ENCODE measurements around the gene NSD2.

NSD2 gene

DNA sequence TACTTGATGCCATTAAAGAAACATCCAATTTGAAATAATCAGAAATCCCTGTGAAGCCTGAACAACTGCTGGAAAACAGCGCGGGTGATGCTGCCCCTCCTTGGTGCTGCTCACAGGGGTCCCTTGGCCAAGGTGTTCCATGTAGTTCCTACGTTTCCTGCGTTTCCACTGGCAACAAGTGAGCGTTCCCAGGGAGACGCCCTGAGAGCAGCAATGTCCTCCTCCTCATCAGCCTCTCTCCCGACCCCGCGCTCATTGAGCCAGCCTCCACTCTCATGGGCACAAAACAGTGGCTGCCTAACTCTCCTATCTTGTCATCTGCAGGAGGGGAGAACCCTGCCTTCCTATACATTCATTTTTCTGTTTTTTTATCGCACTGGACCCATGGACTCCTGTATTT, 34.1 kb upstream of the NSD2 start:
- CTCF ChIA-PET, result interaction anchor here (0.8 kb wide), 1 partner anchor 62 kb away, joined by 3 read pairs; no protein-coding TSS in a partner anchor
- no peaks in the 10 kb centered on the region for H3K9me3 ChIP-seq (ENCODE audit: control insufficient read depth, insufficient read depth, low read depth, low read length)
- H3K4me1 ChIP-seq (ENCODE audit: control insufficient read depth, insufficient read depth, low read length), result no peaks in the 10 kb centered on the region
- H3K36me3 ChIP-seq (ENCODE audit: control insufficient read depth in 2 of 2, insufficient read depth in 1 of 2, low read length in 2 of 2), result peaks cover 13 to 90% of the 10 kb centered on the region in 2 experiments; a peak in 2 of 3 replicates
- no peak overlapping the region for H3K4me3 ChIP-seq (ENCODE audit: low read depth, low read length)
- H3K27ac ChIP-seq (ENCODE audit: extremely low read depth, low read depth, low read length), result no peak overlapping the region
- TF ChIP-seq IKZF3 (tag by site-specific recombination; IDR thresholded peaks at IDR 0.05) (no peak), GLIS1 (tag by site-specific recombination; IDR thresholded peaks at IDR 0.05) (no peak), ZNF239 (tag by site-specific recombination; IDR thresholded peaks at IDR 0.05) (no peak), ZNF416 (tag by site-specific recombination; IDR thresholded peaks at IDR 0.05) (no peak), KLF9 (tag by site-specific recombination; IDR thresholded peaks at IDR 0.05; ENCODE audit: low read depth) (no peak), ZNF48 (tag by site-specific recombination; IDR thresholded peaks at IDR 0.05) (no peak), ZFHX2 (tag by site-specific recombination; conservative IDR thresholded peaks at IDR 0.05) (no peak), ZBTB1 (tag by site-specific recombination; IDR thresholded peaks at IDR 0.05) (no peak), ZNF335 (tag by site-specific recombination; conservative IDR thresholded peaks at IDR 0.05) (no peak), TSHZ1 (tag by site-specific recombination; IDR thresholded peaks at IDR 0.05; ENCODE audit: borderline replicate concordance) (no peak), ZNF560 (tag by site-specific recombination; IDR thresholded peaks at IDR 0.05; ENCODE audit: borderline replicate concordance) (no peak), ZBTB11 (tag by site-specific recombination; conservative IDR thresholded peaks at IDR 0.05; ENCODE audit: low read depth) (no peak), SCRT1 (tag by site-specific recombination; IDR thresholded peaks at IDR 0.05; ENCODE audit: borderline replicate concordance) (no peak), YY2 (tag by site-specific recombination; IDR thresholded peaks at IDR 0.05) (no peak)
- POLR2A ChIA-PET, result no interaction called here

DNA sequence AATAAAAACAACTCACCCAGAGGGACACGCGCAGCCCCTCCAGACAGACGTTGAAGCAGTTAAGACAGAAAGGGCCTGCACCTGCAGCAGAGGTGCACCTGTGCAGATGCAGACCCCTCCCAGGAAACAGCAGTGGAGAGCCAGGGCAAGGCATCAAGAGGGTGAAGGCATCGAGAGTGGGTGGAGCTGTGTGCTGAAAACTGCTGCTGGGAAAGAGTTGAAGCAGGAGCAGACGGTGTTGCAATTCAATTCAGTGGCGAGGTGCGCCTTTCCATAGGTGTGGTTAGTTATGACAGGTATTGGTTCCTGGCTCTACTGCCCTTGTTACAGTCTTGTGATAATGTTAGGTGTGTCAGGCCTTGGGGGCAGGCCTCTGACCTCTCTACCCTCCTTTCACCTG, 31.9 kb upstream of the NSD2 start:
- Histone ChIP-seq H3K4me3 (ENCODE audit: low read depth, low read length) (no peak overlapping the region), H3K36me3 (ENCODE audit: control insufficient read depth in 2 of 2, insufficient read depth in 1 of 2, low read length in 2 of 2) (peaks cover 13 to 90% of the 10 kb centered on the region in 2 experiments; a peak in 2 of 3 replicates), H3K9me3 (ENCODE audit: control insufficient read depth, insufficient read depth, low read depth, low read length) (no peaks in the 10 kb centered on the region), H3K4me1 (ENCODE audit: control insufficient read depth, insufficient read depth, low read length) (no peaks in the 10 kb centered on the region), H3K27ac (ENCODE audit: extremely low read depth, low read depth, low read length) (no peak overlapping the region)
- CTCF ChIA-PET, result no interaction called here
- POLR2A ChIA-PET, result no interaction called here
- TF ChIP-seq ZBTB11 (tag by site-specific recombination; conservative IDR thresholded peaks at IDR 0.05; ENCODE audit: low read depth), result no peak
- no peak for TF ChIP-seq ZNF658 (tag by site-specific recombination; IDR thresholded peaks at IDR 0.05)
- TF ChIP-seq ZNF146 (tag by site-specific recombination; IDR thresholded peaks at IDR 0.05), result no peak
- TF ChIP-seq HOXA7 (CRISPR knock-in tag; IDR thresholded peaks at IDR 0.05; ENCODE audit: borderline replicate concordance), result no peak
- TF ChIP-seq ZNF292 (tag by site-specific recombination; IDR thresholded peaks at IDR 0.05; ENCODE audit: borderline replicate concordance, low read depth), result no peak
- TF ChIP-seq ZNF223 (tag by site-specific recombination; IDR thresholded peaks at IDR 0.05), result no peak
- TF ChIP-seq ZNF600 (tag by site-specific recombination; IDR thresholded peaks at IDR 0.05), result no peak
- TF ChIP-seq, protein P1, sequence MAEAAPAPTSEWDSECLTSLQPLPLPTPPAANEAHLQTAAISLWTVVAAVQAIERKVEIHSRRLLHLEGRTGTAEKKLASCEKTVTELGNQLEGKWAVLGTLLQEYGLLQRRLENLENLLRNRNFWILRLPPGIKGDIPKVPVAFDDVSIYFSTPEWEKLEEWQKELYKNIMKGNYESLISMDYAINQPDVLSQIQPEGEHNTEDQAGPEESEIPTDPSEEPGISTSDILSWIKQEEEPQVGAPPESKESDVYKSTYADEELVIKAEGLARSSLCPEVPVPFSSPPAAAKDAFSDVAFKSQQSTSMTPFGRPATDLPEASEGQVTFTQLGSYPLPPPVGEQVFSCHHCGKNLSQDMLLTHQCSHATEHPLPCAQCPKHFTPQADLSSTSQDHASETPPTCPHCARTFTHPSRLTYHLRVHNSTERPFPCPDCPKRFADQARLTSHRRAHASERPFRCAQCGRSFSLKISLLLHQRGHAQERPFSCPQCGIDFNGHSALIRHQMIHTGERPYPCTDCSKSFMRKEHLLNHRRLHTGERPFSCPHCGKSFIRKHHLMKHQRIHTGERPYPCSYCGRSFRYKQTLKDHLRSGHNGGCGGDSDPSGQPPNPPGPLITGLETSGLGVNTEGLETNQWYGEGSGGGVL (tag by site-specific recombination; IDR thresholded peaks at IDR 0.05), result no peak
- TF ChIP-seq ZNF132 (tag by site-specific recombination; IDR thresholded peaks at IDR 0.05; ENCODE audit: borderline replicate concordance), result no peak
- no peak for TF ChIP-seq ZNF623 (tag by site-specific recombination; IDR thresholded peaks at IDR 0.05)
- TF ChIP-seq IKZF3 (tag by site-specific recombination; IDR thresholded peaks at IDR 0.05), result no peak
- no peak for TF ChIP-seq ZNF776 (tag by site-specific recombination; IDR thresholded peaks at IDR 0.05; ENCODE audit: borderline replicate concordance)
